ENCODE data around the gene PLA2G6.
"Not testable (repeated sequence)": the region's sequence is repeated elsewhere in the genome, so short reads cannot be mapped to it uniquely, and the experiment has no call there.

The PLA2G6 gene

GRCh38 chr22:38196791-38197419 is 15.3 kb upstream of the PLA2G6 start:
- DNase-seq, result peak in 1 of 10 donors; percentile 59
- intact Hi-C loops (cut with DNase I), result no loop called here

GRCh38 chr22:38193580-38193979 is 11.9 kb upstream of the PLA2G6 start:
- no peak for DNase-seq
- intact Hi-C loops (cut with DNase I), result no loop called here

- DNase-seq, result no peak
- intact Hi-C loops (cut with DNase I), result no loop called here
Observed at GRCh38 chr22:38192475-38192863, 10.8 kb upstream of the PLA2G6 start.

GRCh38 chr22:38191731-38192474 is 10.3 kb upstream of the PLA2G6 start:
- peak in 1 of 10 donors; percentile 33 for DNase-seq
- intact Hi-C loops (cut with DNase I), result no loop called here

- DNase-seq, result no peak
- intact Hi-C loops (cut with DNase I), result no loop called here
Observed at GRCh38 chr22:38191055-38191454, 9.4 kb upstream of the PLA2G6 start.

GRCh38 chr22:38190581-38190980 is 9.0 kb upstream of the PLA2G6 start:
- DNase-seq, result no peak

GRCh38 chr22:38189104-38189503 is 7.5 kb upstream of the PLA2G6 start:
- intact Hi-C loops (cut with DNase I), result no loop called here
- no peak for DNase-seq

More at GRCh38 chr22:38190581-38190980, 9.0 kb upstream of the PLA2G6 start:
- intact Hi-C loops (cut with DNase I), result no loop called here

- DNase-seq, result no peak
- intact Hi-C loops (cut with DNase I), result no loop called here
Observed at GRCh38 chr22:38187413-38188212, 6.0 kb upstream of the PLA2G6 start.

- DNase-seq, result no peak
- intact Hi-C loops (cut with DNase I), result no loop called here
Observed at GRCh38 chr22:38186429-38186828, 4.8 kb upstream of the PLA2G6 start.

- DNase-seq, result no peak
- intact Hi-C loops (cut with DNase I), result no loop called here
Observed at GRCh38 chr22:38184788-38185187, 3.2 kb upstream of the PLA2G6 start.

- DNase-seq, result peak in 9 of 10 donors; percentile 40 to 93 (median 67)
- intact Hi-C loops (cut with DNase I), result loop anchor here (1.0 kb wide), 1 partner anchor 20 kb away; the partner anchor contains the start of gene MAFF
Observed at GRCh38 chr22:38180841-38181452, 683 bp downstream of the PLA2G6 start.

- intact Hi-C loops (cut with DNase I), result not testable (repeated sequence)
Observed at GRCh38 chr22:38178605-38178937, 3.1 kb downstream of the PLA2G6 start.

GRCh38 chr22:38177926-38178604 is 3.6 kb downstream of the PLA2G6 start:
- intact Hi-C loops (cut with DNase I), result no loop called here
- peak in 4 of 10 donors; percentile 51 to 87 (median 70) for DNase-seq

More at GRCh38 chr22:38178605-38178937, 3.1 kb downstream of the PLA2G6 start:
- peak in 2 of 10 donors; percentile 20 to 37 for DNase-seq

- intact Hi-C loops (cut with DNase I), result not testable (repeated sequence)
Observed at GRCh38 chr22:38177571-38177925, 4.1 kb downstream of the PLA2G6 start.

GRCh38 chr22:38177044-38177443 is 4.6 kb downstream of the PLA2G6 start:
- peak in 2 of 10 donors; percentile 17 to 69 for DNase-seq
- intact Hi-C loops (cut with DNase I), result no loop called here

More at GRCh38 chr22:38177571-38177925, 4.1 kb downstream of the PLA2G6 start:
- DNase-seq, result peak in 1 of 10 donors; percentile 23

- peak in 3 of 10 donors; percentile 42 to 88 (median 69) for DNase-seq
- intact Hi-C loops (cut with DNase I), result no loop called here
Observed at GRCh38 chr22:38176170-38176741, 5.4 kb downstream of the PLA2G6 start.

- peak in 2 of 10 donors; percentile 39 to 66 for DNase-seq
- intact Hi-C loops (cut with DNase I), result no loop called here
Observed at GRCh38 chr22:38175206-38176118, 6.2 kb downstream of the PLA2G6 start.

GRCh38 chr22:38174626-38175025 is 7.0 kb downstream of the PLA2G6 start:
- intact Hi-C loops (cut with DNase I), result no loop called here
- peak in 2 of 10 donors; percentile 30 to 76 for DNase-seq

- intact Hi-C loops (cut with DNase I), result no loop called here
- peak in 2 of 10 donors; percentile 22 to 35 for DNase-seq
Observed at GRCh38 chr22:38173641-38173906, 8.1 kb downstream of the PLA2G6 start.
